H1 (cell line): ENCODE results near the gene FOSB. TPM values are rescaled to one million over a fixed set of nuclear protein-coding genes. Genes with fewer than 3 reads are reported as not detected.

Experiments used
- ASH2L ChIP-seq: fragments of 200-600, 300-600 bp; sonication (generic); IDR thresholded peaks from one replicate; pipeline ENCODE4 v1.7.1; 2017; ENCODE audit warnings: low read length
- CHD7 ChIP-seq: fragments of 300-600 bp; sonication (generic); IDR thresholded peaks from 2 replicates; pipeline ENCODE4 v1.7.1; 2012; ENCODE audit warnings: low read length, moderate library complexity, mild to moderate bottlenecking, inconsistent platforms; ENCODE audit not compliant: insufficient replicate concordance
- EGR1 ChIP-seq: IDR thresholded peaks from 2 replicates; pipeline ENCODE4 v1.6.1; 2011; ENCODE audit warnings: low read depth, low read length, borderline replicate concordance
- GTF2F1 ChIP-seq: IDR thresholded peaks from 2 replicates; pipeline ENCODE4 v1.6.1; 2012; ENCODE audit warnings: low read depth, low read length, improper control_type of control experiment, borderline replicate concordance
- JUN ChIP-seq: IDR thresholded peaks from 2 replicates; pipeline ENCODE4 v1.6.1; 2011; ENCODE audit warnings: low read depth, mild to moderate bottlenecking, improper control_type of control experiment, low read length
- KDM4A ChIP-seq: IDR thresholded peaks from one replicate; pipeline ENCODE4 v1.7.1; 2012; ENCODE audit warnings: low read depth, mild to moderate bottlenecking, moderate library complexity, low read length, inconsistent platforms; ENCODE audit not compliant: severe bottlenecking
- NRF1 ChIP-seq: IDR thresholded peaks from 2 replicates; pipeline ENCODE4 v1.6.1; 2011; ENCODE audit warnings: mild to moderate bottlenecking, low read depth, low read length, improper control_type of control experiment
- RNF2 ChIP-seq: fragments of 200-900, 300-1000 bp; sonication (generic); IDR thresholded peaks from 2 replicates; pipeline ENCODE4 v1.7.1; 2016; ENCODE audit warnings: borderline replicate concordance, low read depth, mild to moderate bottlenecking, antibody characterized with exemption, low read length; ENCODE audit not compliant: poor library complexity, severe bottlenecking; ENCODE audit errors: missing control alignments
- SIX5 ChIP-seq: IDR thresholded peaks from 2 replicates; pipeline ENCODE4 v1.6.1; 2011; ENCODE audit warnings: mild to moderate bottlenecking, low read depth, low read length
- polyA plus RNA-seq, 7 experiments: library from polyadenylated mRNA; depleted of rRNA in 3 of 7; stranded (reverse) in 5 of 7; unstranded in 2 of 7; fragments of >200 nt in 5 of 7; fragments of 200-250 nt in 2 of 7; gene quantifications; 1 replicate in 5 of 7; 2 replicates in 1 of 7; 4 replicates in 1 of 7; pipeline versions ENCODE4 v1.2.1 to v1.2.3, GENCODE V29; 2011 to 2013; ENCODE audit warnings: missing spikeins in 2 of 7, mixed read lengths in 2 of 7
- total RNA-seq: library from RNA; stranded (reverse); fragmentation: NEBNext Ultra II Directional; extraction: Animal tissue kit (Norgen Biotek cat#: 25700); gene quantifications from 2 replicates; pipeline ENCODE4 v1.2.1, GENCODE V29; 2021

Gene FOSB
- total and polyA plus RNA-seq, 2 of the 8 experiments (the other 6 are each of a cell fraction or from before 2014, with no cell fraction given): 0.44 to 2.7 TPM

DNA sequence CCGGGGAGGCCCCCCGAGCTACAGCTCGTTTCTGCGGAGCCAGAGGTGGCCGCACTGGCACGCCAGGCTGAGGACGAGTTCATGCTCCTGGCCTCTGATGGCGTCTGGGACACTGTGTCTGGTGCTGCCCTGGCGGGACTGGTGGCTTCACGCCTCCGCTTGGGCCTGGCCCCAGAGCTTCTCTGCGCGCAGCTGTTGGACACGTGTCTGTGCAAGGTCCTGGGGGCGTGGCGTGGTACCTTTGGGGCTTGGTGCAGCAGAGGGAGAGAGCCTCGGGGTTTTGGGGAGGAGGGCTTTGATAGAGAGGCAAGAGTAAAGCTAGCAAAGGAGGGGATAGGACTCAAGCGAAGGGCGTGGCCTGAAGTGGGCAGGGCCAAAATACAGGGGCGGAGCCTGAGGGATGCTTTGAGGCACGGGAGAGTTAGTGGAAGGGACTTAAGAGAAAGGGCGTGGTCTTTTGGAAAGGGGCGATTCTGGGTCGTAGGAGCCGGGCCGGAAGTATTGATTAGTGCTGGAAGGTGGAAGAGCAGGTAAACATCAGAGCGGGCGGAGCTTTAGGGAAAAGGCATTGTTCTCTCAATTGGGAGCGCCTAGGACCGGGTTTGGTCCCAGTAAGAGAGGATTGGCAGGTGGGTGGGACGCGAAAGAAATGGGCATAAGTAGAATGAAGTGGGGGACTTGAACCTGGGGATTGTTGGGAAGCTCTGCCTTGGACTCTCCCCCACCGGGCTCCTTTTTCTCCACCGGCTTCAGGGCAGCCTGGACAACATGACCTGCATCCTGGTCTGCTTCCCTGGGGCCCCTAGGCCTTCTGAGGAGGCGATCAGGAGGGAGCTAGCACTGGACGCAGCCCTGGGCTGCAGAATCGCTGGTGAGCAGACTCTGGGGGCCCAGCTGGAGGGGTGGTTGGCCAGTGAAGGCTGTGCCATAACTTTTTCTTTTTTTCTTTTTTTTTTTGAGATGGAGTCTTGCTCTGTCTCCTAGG, 31.7 kb downstream of the FOSB start (continued):
- TF ChIP-seq EGR1 (no peak), JUN (no peak), RNF2 (peak; percentile 58), CHD7 (no peak), SIX5 (no peak), GTF2F1 (no peak), KDM4A (peak; percentile 54), NRF1 (no peak), ASH2L (no peak)
